NCI-H2171 treated with DMSO at 0.1 percent for 48 hours (cell line): ENCODE results near the gene SLC7A8.
"Not testable (repeated sequence)": the region's sequence is repeated elsewhere in the genome, so short reads cannot be mapped to it uniquely, and the experiment has no call there.

Experiments
- DNase-seq: peaks from one replicate; lab custom pipeline; 2025; lab: John Stamatoyannopoulos, UW

Gene SLC7A8

DNA sequence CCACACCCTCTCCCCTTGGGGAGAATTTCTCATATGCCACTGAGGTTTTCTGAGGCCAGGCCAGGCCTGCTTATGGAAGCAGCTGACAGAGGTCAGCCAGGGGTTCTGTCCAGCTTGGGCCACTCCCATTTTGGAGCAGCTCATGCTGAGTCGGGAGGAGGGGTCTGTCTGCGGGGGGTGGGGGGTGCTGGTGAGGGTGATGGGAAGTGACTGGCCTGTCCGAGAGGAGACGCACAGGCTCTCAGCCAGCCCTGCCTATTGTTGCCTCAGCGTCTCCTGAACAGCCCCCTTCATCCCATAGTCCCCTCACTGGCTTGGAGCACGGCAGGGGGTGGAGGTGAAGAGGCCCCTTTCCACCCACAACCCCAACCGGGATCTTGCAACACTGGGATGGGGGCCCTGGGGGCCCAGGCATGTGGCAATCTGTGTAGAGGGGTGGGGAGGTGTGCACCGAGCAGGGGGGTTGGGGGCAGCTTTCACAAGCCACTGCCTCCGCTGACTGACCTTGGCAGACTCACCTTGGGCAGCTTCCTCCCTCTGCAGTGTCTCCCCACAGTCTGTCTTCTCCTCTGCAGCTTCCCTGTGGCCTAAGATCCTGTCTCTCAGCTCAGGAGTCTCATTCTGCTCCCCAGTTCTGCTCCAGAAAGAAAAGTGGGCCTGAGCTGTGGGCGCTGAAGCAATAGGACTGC lies 69.9 kb downstream of the SLC7A8 start:
- DNase-seq = no peak

GRCh38 chr14:23112359-23113178 lies 70.9 kb downstream of the SLC7A8 start:
- DNase-seq = no peak

GRCh38 chr14:23110579-23111365 lies 72.7 kb downstream of the SLC7A8 start:
- DNase-seq = no peak

- no peak for DNase-seq
Measured at GRCh38 chr14:23109769-23110168, 73.7 kb downstream of the SLC7A8 start.

DNA sequence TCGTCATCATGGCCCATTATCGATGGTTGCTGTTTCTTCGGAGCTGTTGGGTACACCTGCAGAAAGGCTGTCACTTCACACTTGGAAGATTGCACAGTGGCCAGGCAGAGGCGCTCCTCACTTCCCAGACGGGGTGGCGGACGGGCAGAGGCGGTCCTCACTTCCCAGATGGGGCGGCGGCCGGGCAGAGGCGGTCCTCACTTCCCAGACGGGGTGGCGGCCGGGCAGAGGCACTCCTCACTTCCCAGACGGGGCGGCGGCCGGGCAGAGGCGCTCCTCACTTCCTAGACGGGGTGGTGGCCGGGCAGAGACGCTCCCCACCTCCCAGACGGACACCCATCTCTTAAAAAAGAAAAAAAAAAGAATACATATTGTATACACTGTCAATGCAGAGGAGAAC lies 75.3 kb downstream of the SLC7A8 start:
- not testable (repeated sequence) for DNase-seq

DNA sequence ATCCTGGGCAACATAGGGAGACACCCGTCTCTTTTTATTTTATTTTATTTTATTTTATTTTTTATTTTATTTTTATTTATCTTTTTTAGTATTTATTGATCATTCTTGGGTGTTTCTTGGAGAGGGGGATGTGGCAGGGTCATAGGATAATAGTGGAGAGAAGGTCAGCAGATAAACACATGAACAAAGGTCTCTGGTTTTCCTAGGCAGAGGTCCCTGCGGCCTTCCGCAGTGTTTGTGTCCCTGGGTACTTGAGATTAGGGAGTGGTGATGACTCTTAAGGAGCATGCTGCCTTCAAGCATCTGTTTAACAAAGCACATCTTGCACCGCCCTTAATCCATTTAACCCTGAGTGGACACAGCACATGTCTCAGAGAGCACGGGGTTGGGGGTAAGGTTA lies 75.8 kb downstream of the SLC7A8 start:
- not testable (repeated sequence) for DNase-seq

- DNase-seq = no peak
Measured at GRCh38 chr14:23106747-23107045, 76.8 kb downstream of the SLC7A8 start.

GRCh38 chr14:23105348-23105824 lies 78.1 kb downstream of the SLC7A8 start:
- no peak for DNase-seq

GRCh38 chr14:23104591-23105347 lies 78.7 kb downstream of the SLC7A8 start, which contains the start of gene CIROP:
Gene CIROP, minus strand, starts transcription at chr14:23104989. Its CDS starts 69 bp downstream, at chr14:23104920.
- no peak for DNase-seq

DNA sequence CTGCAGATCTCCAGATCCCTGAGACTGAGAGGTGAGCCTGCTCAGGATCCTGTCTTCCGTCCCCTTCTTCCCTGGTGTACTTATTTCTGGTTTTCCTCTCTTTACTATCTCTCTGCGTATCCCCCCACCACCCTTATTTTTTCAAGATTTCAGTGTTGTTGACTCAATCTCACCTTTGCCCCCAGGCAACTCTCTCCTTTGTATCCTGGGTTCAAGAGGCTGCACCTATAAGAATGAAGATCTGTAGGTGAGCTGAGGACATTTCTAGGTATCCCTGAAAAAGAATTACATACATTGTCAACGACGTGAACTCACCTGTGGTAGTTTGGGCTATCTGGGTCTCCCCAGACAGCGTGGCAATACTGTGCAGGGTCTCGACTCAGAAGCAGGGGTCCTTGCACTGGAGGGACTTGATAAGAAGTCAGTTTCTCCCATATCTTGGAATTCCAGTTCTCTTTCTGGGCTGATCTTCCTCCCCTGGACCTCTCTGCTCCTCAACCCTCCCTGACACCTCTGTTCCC lies 79.3 kb downstream of the SLC7A8 start:
- DNase-seq = no peak

- no peak for DNase-seq
Measured at GRCh38 chr14:23103581-23103980, 79.9 kb downstream of the SLC7A8 start.

DNA sequence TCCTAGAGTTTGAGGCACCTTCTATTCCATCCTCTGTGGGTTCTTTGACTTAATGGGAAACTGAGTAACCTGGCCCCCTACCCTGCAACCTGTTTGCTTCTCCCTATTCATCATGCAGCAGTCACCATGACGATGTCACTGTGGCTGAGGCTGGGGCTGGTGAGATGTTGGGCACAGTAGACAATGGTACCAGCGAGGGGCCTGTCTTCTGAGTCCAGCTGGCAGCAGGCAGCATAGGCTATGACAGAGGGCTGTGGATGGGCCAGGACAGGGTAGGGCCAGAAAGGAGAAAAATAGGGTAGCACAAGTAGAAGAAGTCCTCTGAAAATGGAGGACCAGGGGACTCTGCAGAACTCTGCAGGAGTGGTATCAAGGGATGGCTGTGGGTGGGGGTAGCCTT lies 80.7 kb downstream of the SLC7A8 start:
- DNase-seq = no peak

DNA sequence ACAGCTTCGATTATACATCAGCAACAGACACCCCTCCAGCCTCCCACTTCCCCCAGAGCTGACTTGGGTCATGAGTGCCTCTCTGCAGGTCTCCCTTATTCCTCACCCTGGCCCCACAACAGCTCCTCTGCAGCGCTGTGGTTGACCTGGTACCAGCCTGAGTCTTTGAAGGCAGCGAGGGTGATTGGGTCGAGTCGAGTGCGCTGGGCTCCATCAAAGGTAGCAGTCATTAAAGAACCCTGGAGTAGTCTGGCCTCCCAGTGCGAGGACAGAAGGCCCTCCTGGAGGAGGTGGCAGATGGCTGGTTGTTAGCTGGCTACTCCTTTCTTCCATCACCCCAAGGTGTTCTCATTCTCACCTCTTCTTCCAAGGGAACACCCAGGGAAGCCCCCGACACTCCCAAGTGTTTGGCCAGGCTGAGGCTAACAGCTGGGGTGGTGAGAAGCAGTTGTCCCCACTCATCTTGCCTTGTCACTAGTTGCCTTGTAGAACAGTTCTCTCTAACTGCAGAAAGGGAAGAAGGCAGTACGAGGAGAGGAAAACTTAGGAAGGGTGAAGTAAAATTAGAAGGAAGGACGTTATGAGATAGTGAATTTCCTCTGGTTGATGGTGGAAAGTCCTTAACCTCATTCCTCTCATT lies 81.4 kb downstream of the SLC7A8 start:
- no peak for DNase-seq

GRCh38 chr14:23101213-23101970 lies 82.1 kb downstream of the SLC7A8 start:
- no peak for DNase-seq

DNA sequence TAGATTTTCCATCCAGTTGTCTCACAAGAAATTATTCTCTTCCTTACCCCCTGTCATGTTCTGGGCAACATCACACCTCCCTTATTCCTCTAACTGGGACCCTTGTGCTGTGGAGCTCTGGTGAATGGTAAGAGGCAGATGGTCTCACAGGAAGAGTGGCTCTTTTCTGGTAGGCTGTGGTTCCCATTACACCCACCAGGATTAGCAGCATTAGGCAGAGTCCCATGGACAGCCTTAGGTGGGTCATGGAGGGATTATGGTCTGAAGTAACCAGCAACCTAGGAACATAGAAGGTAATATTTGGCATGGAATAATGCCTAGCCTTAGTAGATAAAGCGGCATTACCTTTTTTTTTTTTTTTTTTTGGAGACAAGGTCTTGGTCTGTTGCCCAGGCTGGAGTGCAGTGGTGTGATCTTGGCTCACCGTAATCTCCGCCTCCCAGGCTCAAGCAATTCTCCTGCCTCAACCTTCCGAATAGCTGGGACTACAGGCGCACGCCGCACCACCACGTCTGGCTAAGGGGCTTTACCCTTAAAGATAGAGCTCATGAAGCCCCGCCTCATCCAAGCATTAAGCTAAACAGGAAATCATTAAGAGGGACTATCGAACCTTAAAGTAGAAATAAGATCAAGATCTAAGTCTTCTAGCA lies 84.1 kb downstream of the SLC7A8 start:
- DNase-seq = no peak

DNA sequence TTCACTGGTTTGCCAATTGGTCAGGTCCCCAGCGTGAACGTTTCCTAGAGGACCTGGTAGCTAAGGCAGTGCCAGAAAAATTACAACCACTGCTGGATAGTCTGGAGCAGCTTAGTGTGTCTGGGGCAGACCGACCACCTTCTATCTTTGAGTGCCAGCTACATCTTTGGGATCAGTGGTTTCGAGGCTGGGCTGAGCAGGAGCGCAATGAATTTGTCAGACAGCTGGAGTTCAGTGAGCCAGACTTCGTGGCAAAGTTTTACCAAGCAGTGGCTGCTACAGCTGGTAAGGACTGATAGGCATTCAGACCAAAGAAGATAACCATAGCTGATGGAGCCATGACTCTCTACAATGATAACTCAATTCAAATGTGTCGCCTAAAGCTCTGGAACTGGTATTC lies 85.7 kb downstream of the SLC7A8 start:
- DNase-seq = no peak

GRCh38 chr14:23095196-23096108 lies 88.0 kb downstream of the SLC7A8 start, which contains the start of gene C14orf119:
Gene C14orf119, plus strand, starts transcription at chr14:23095505. Its CDS starts 2,154 bp downstream, at chr14:23097659.
- no peak for DNase-seq

DNA sequence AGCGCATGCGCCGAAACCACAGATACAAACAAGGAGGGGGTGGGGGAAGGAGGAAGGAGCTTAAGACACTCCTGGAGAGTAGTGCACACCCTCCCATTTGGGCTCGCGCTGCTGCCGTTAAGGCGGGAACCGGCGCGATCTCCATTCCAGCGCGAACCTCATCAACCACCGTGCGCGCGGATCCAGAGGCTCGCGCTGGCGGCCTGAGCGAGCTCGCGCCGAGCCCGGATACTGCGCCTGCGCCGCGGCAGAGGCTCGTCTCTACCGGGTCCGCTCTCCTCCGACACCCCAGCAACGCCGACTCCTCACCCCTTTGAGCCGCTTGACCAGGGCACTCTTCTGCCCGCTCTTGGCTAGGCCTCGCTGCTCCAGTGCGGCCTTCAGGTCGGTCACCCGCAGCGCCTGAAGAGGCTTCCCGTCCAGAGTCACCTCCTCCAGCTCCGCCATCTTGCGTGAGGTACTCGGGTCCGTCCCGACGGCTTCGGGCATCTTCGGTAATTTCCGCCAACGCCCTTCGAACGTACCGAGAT lies 88.7 kb downstream of the SLC7A8 start, which contains the start of gene ACIN1:
TSS of gene ACIN1 (minus strand) at position 471 of the 530 bp plus-strand sequence. CDS start at position 447, 24 bp downstream.
- no peak for DNase-seq
